H1 (cell line): ENCODE results near the gene ICAM5. TPM values are rescaled to one million over a fixed set of nuclear protein-coding genes. Genes with fewer than 3 reads are reported as not detected.

Experiments
- CTCF ChIA-PET: fragments of 300-600 bp; sonication (Branson Sonifier 250); formaldehyde crosslinking; loops from one replicate; lab custom pipeline; 2021; ENCODE audit not compliant: partially characterized antibody; lab: Charles Lee
- POLR2A ChIA-PET: fragments of 300-600 bp; sonication (Branson Sonifier 250); formaldehyde crosslinking; loops from one replicate; lab custom pipeline; 2021; ENCODE audit warnings: inconsistent platforms; ENCODE audit not compliant: partially characterized antibody; lab: Charles Lee
- DNase-seq, 2 experiments: peaks; one replicate each; pipeline versions ENCODE4 v3.0.0 to v3.0.0-alpha.2; 2010 to 2022; ENCODE audit warnings: low spot score in 2 of 2, low read depth in 1 of 2, mixed read lengths in 1 of 2
- FAIRE-seq: peaks from 2 replicates; lab custom pipeline; 2011; peaks lifted over from hg19 to GRCh38; lab: Jason Lieb, UNC
- H2AFZ ChIP-seq: 2 replicates; pipeline ENCODE4 v1.8.1; 2012; ENCODE audit warnings: low read length, inconsistent platforms
- H2AK5ac ChIP-seq: 2 replicates; pipeline ENCODE4 v1.6.1; 2013; ENCODE audit warnings: low read depth, low read length
- H2BK120ac ChIP-seq: replicated peaks from 2 replicates; pipeline ENCODE3; 2013; ENCODE audit warnings: low read depth, low read length, inconsistent platforms
- H2BK12ac ChIP-seq: 2 replicates; pipeline ENCODE4 v1.6.1; 2013; ENCODE audit warnings: low read depth, low read length
- H2BK15ac ChIP-seq: 2 replicates; pipeline ENCODE4 v1.6.1; 2013; ENCODE audit warnings: low read length
- H2BK20ac ChIP-seq: 2 replicates; pipeline ENCODE4 v1.6.1; 2013; ENCODE audit warnings: low read length
- H2BK5ac ChIP-seq: 2 replicates; pipeline ENCODE4 v1.6.1; 2013; ENCODE audit warnings: low read depth, low read length
- H3K14ac ChIP-seq: 2 replicates; pipeline ENCODE4 v1.6.1; 2013; ENCODE audit warnings: inconsistent platforms; ENCODE audit not compliant: insufficient read length
- H3K18ac ChIP-seq: 2 replicates; pipeline ENCODE4 v1.6.1; 2013; ENCODE audit warnings: low read length; ENCODE audit errors: extremely low read depth
- H3K23ac ChIP-seq: 2 replicates; pipeline ENCODE4 v1.6.1; 2013; ENCODE audit warnings: inconsistent platforms; ENCODE audit not compliant: insufficient read length
- H3K23me2 ChIP-seq: 2 replicates; pipeline ENCODE4 v1.6.1; 2013; ENCODE audit warnings: low read depth, low read length
- H3K27ac ChIP-seq: 2 replicates; pipeline ENCODE4 v1.6.1; 2011; ENCODE audit warnings: low read depth, low read length, inconsistent platforms
- H3K27me3 ChIP-seq, 4 experiments: replicated peaks in 1 of 4; 1 replicate in 1 of 4; 2 replicates in 3 of 4; pipeline versions ENCODE4 v1.6.1 to v1.8.1; 2011 to 2013; ENCODE audit warnings: low read length in 3 of 4, mild to moderate bottlenecking in 3 of 4, inconsistent platforms in 2 of 4, mixed read lengths in 2 of 4, moderate library complexity in 1 of 4; ENCODE audit not compliant: control insufficient read depth in 3 of 4, insufficient read depth in 3 of 4; ENCODE audit errors: extremely low read depth in 1 of 4
- H3K36me3 ChIP-seq, 4 experiments: 2 replicates each; pipeline versions ENCODE4 v1.6.1 to v1.8.1; 2011 to 2013; ENCODE audit warnings: mild to moderate bottlenecking in 4 of 4, low read length in 3 of 4, moderate library complexity in 2 of 4, control low read depth in 1 of 4, inconsistent platforms in 1 of 4; ENCODE audit not compliant: insufficient read depth in 4 of 4, control insufficient read depth in 2 of 4
- H3K4ac ChIP-seq: replicated peaks from 2 replicates; pipeline ENCODE3; 2013; ENCODE audit warnings: low read length, low read depth, mixed read lengths, inconsistent platforms; ENCODE audit not compliant: insufficient read length
- H3K4me1 ChIP-seq, 4 experiments: replicated peaks in 1 of 4; 1 replicate in 1 of 4; 2 replicates in 3 of 4; pipeline versions ENCODE4 v1.6.1 to v1.8.1; 2011 to 2013; ENCODE audit warnings: low read length in 3 of 4, inconsistent platforms in 2 of 4, mixed read lengths in 1 of 4; ENCODE audit not compliant: insufficient read depth in 4 of 4, control insufficient read depth in 3 of 4
- H3K4me2 ChIP-seq, 2 experiments: 2 replicates each; pipeline versions ENCODE4 v1.6.1 to v1.8.1; 2011 to 2013; ENCODE audit warnings: low read depth in 2 of 2, low read length in 2 of 2, control low read depth in 1 of 2, inconsistent platforms in 1 of 2, mild to moderate bottlenecking in 1 of 2; ENCODE audit not compliant: insufficient read depth in 1 of 2
- H3K4me3 ChIP-seq, 4 experiments: fragments of 200-600, 300-600 bp in 1 of 4; sonication (generic), shearing (Covaris generic), sonication (Bioruptor Twin) in 1 of 4; 2 replicates each; pipeline versions ENCODE4 v1.5.1 to v1.8.1; 2011 to 2016; ENCODE audit warnings: low read length in 4 of 4, low read depth in 3 of 4, control low read depth in 2 of 4, inconsistent platforms in 2 of 4, mild to moderate bottlenecking in 2 of 4, mixed read lengths in 1 of 4, moderate library complexity in 1 of 4; ENCODE audit not compliant: insufficient read depth in 2 of 4; ENCODE audit errors: extremely low read depth in 1 of 4
- H3K56ac ChIP-seq: replicated peaks from 2 replicates; pipeline ENCODE3; 2013; ENCODE audit warnings: low read depth, mild to moderate bottlenecking, mixed read lengths, low read length, inconsistent platforms; ENCODE audit not compliant: insufficient read length
- H3K79me1 ChIP-seq: 2 replicates; pipeline ENCODE4 v1.6.1; 2013; ENCODE audit warnings: low read depth, low read length, control low read depth
- H3K79me2 ChIP-seq, 2 experiments: 2 replicates each; pipeline versions ENCODE4 v1.6.1 to v1.8.1; 2012 to 2013; ENCODE audit warnings: low read length in 2 of 2, mild to moderate bottlenecking in 2 of 2, inconsistent platforms in 1 of 2; ENCODE audit not compliant: insufficient read depth in 2 of 2, control insufficient read depth in 1 of 2
- H3K9ac ChIP-seq, 4 experiments: replicated peaks in 1 of 4; 1 replicate in 1 of 4; 2 replicates in 3 of 4; pipeline versions ENCODE4 v1.6.1 to v1.8.1; 2011 to 2013; ENCODE audit warnings: low read depth in 3 of 4, low read length in 3 of 4, control low read depth in 2 of 4, mild to moderate bottlenecking in 2 of 4, moderate library complexity in 2 of 4, inconsistent platforms in 1 of 4; ENCODE audit errors: extremely low read depth in 1 of 4
- H3K9me3 ChIP-seq, 2 experiments: 2 replicates each; pipeline versions ENCODE4 v1.6.1 to v1.8.1; 2012 to 2013; ENCODE audit warnings: mild to moderate bottlenecking in 2 of 2, moderate library complexity in 2 of 2, control low read depth in 1 of 2, inconsistent platforms in 1 of 2, low read depth in 1 of 2, low read length in 1 of 2, mixed read lengths in 1 of 2; ENCODE audit not compliant: insufficient read depth in 2 of 2
- H4K20me1 ChIP-seq, 2 experiments: replicated peaks in 1 of 2; 2 replicates each; pipeline versions ENCODE3 to v1.8.1; 2011 to 2013; ENCODE audit warnings: inconsistent platforms in 2 of 2, low read length in 2 of 2, mild to moderate bottlenecking in 1 of 2; ENCODE audit not compliant: insufficient read depth in 2 of 2, control insufficient read depth in 1 of 2
- H4K5ac ChIP-seq: 2 replicates; pipeline ENCODE4 v1.6.1; 2013; ENCODE audit warnings: low read length, low read depth, mixed read lengths, inconsistent platforms; ENCODE audit not compliant: insufficient read length
- H4K8ac ChIP-seq: 2 replicates; pipeline ENCODE4 v1.8.0; 2013; ENCODE audit warnings: mild to moderate bottlenecking, moderate library complexity, low read length, inconsistent platforms; ENCODE audit not compliant: insufficient read depth; ENCODE audit errors: extremely low read depth
- H4K91ac ChIP-seq: replicated peaks from 2 replicates; pipeline ENCODE3; 2013; ENCODE audit warnings: low read length, mixed read lengths, inconsistent platforms; ENCODE audit not compliant: insufficient read length
- CHD1 ChIP-seq: IDR thresholded peaks from 2 replicates; pipeline ENCODE4 v1.6.1; 2012; ENCODE audit warnings: low read depth, low read length, improper control_type of control experiment
- CHD2 ChIP-seq: IDR thresholded peaks from 2 replicates; pipeline ENCODE4 v1.6.1; 2012; ENCODE audit warnings: low read length, improper control_type of control experiment
- GABPA ChIP-seq: IDR thresholded peaks from 2 replicates; pipeline ENCODE4 v1.6.1; 2011; ENCODE audit warnings: mild to moderate bottlenecking, low read length, moderate library complexity, borderline replicate concordance; ENCODE audit not compliant: insufficient read depth
- GTF2F1 ChIP-seq: IDR thresholded peaks from 2 replicates; pipeline ENCODE4 v1.6.1; 2012; ENCODE audit warnings: low read depth, low read length, improper control_type of control experiment, borderline replicate concordance
- HDAC2 ChIP-seq, 2 experiments: fragments of 300-600 bp in 1 of 2; sonication (generic) in 1 of 2; IDR thresholded peaks; 2 replicates each; pipeline ENCODE4 v1.6.1; 2011 to 2012; ENCODE audit warnings: low read depth in 2 of 2, low read length in 2 of 2, mild to moderate bottlenecking in 2 of 2, moderate library complexity in 2 of 2, borderline replicate concordance in 1 of 2, inconsistent platforms in 1 of 2
- POLR2AphosphoS5 ChIP-seq: IDR thresholded peaks from 2 replicates; pipeline ENCODE4 v1.6.1; 2011; ENCODE audit warnings: low read depth, low read length
- RBBP5 ChIP-seq: IDR thresholded peaks from 2 replicates; pipeline ENCODE4 v1.7.1; 2012; ENCODE audit warnings: low read depth, mild to moderate bottlenecking, inconsistent platforms, low read length, moderate library complexity, borderline replicate concordance
- SIRT6 ChIP-seq: IDR thresholded peaks from one replicate; pipeline ENCODE4 v1.7.1; 2012; ENCODE audit warnings: low read length, inconsistent platforms
- SP4 ChIP-seq: IDR thresholded peaks from 2 replicates; pipeline ENCODE4 v1.6.1; 2012; ENCODE audit warnings: low read length, inconsistent platforms
- USF2 ChIP-seq: IDR thresholded peaks from 2 replicates; pipeline ENCODE4 v1.6.1; 2011; ENCODE audit warnings: low read length, improper control_type of control experiment
- WGBS, 2 experiments: shearing (Covaris generic) in 1 of 2; methylation state at CpG; one replicate each; pipeline versions ENCODE4 v1.1.6 to v1.1.7; 2013 to 2015; ENCODE audit warnings: low lambda C conversion rate in 2 of 2, mixed read lengths in 2 of 2, inconsistent platforms in 1 of 2, low coverage in 1 of 2, missing lambda C conversion rate in 1 of 2; ENCODE audit not compliant: insufficient replicate concordance in 2 of 2, insufficient coverage in 1 of 2, insufficient read length in 1 of 2; ENCODE audit errors: extremely low coverage in 1 of 2, missing lambda C conversion rate in 1 of 2; 5-methylcytosine and 5-hydroxymethylcytosine counted together
- polyA plus RNA-seq, 7 experiments: library from polyadenylated mRNA; depleted of rRNA in 3 of 7; stranded (reverse) in 5 of 7; unstranded in 2 of 7; fragments of >200 nt in 5 of 7; fragments of 200-250 nt in 2 of 7; gene quantifications; 1 replicate in 5 of 7; 2 replicates in 1 of 7; 4 replicates in 1 of 7; pipeline versions ENCODE4 v1.2.1 to v1.2.3, GENCODE V29; 2011 to 2013; ENCODE audit warnings: missing spikeins in 2 of 7, mixed read lengths in 2 of 7
- total RNA-seq: library from RNA; stranded (reverse); fragmentation: NEBNext Ultra II Directional; extraction: Animal tissue kit (Norgen Biotek cat#: 25700); gene quantifications from 2 replicates; pipeline ENCODE4 v1.2.1, GENCODE V29; 2021

The ICAM5 gene
- total and polyA plus RNA-seq, 2 of the 8 experiments (the other 6 are each of a cell fraction or from before 2014, with no cell fraction given) = 3.9 to 4.8 TPM

- Histone ChIP-seq H4K91ac (no peak overlapping the region), H3K79me2 (no peaks in the 10 kb centered on the region), H2BK120ac (no peak overlapping the region), H4K20me1 (no peaks in the 10 kb centered on the region), H3K14ac (no peak overlapping the region), H4K5ac (no peak overlapping the region), H3K4ac (no peak overlapping the region), H3K18ac (no peak overlapping the region), H3K36me3 (no peaks in the 10 kb centered on the region), H3K4me1 (peaks cover 0 to 16% (median 8%) of the 10 kb centered on the region in 4 experiments; a peak in 6 of 7 replicates), H2BK20ac (no peak overlapping the region), H3K9ac (no peak overlapping the region), H3K9me3 (no peaks in the 10 kb centered on the region), H2BK5ac (no peak overlapping the region), H2BK12ac (no peak overlapping the region; the same call in 1 of the 2 replicates), H3K23me2 (peaks cover 8% of the 10 kb centered on the region; the same call in 1 of the 2 replicates), H2AFZ (no peak overlapping the region), H3K4me2 (no peak overlapping the region), H3K27ac (no peak overlapping the region), H4K8ac (no peak overlapping the region), H3K27me3 (peaks cover 8 to 26% (median 17%) of the 10 kb centered on the region in 4 experiments), H3K79me1 (no peaks in the 10 kb centered on the region; the same call in 1 of the 2 replicates), H3K23ac (no peak overlapping the region), H3K56ac (no peak overlapping the region), H3K4me3 (no peak overlapping the region), H2AK5ac (no peak overlapping the region), H2BK15ac (no peak overlapping the region)
- FAIRE-seq (no peak), DNase-seq (no peak)
- ChIA-PET POLR2A (interaction anchor here (0.8 to 0.9 kb wide), 2 partner anchors 13 to 23 kb away, joined by 3 read pairs; partner anchors contain the start of gene ICAM1), CTCF (interaction anchor here (1.0 to 11.6 kb wide), 6 partner anchors 14 to 105 kb away, joined by 3 to 94 read pairs (median 4); partner anchors contain the start of gene ICAM1)
- WGBS, 2 experiments = 96% methylated on average over 34 of the region's 34 CpGs; no CpG with 5 or more reads in 1 of the 2 experiments
- TF ChIP-seq CHD2 (no peak), SIRT6 (no peak), HDAC2 (IDR thresholded peaks at IDR 0.05; ENCODE audit: borderline replicate concordance in 1 of 2, low read depth in 2 of 2, low read length in 2 of 2) (no peak), GTF2F1 (no peak), SP4 (no peak), POLR2AphosphoS5 (no peak), GABPA (no peak), RBBP5 (no peak), CHD1 (no peak), USF2 (no peak)
Measured at GRCh38 chr19:10284065-10284959, 5.4 kb upstream of the ICAM5 start.
